ENCODE data around the gene NAALADL2. TPM values are rescaled to one million over a fixed set of nuclear protein-coding genes. Genes with fewer than 3 reads are reported as not detected.

Gene NAALADL2
- total and polyA plus RNA-seq, 2 of the 13 experiments (the other 11 are each of a cell fraction or from before 2014, with no cell fraction given) = 0.08 TPM; not detected in 1

GRCh38 chr3:175111036-175111435, 251.9 kb downstream of the NAALADL2 start:
- Histone ChIP-seq H3K27ac (ENCODE audit: extremely low read length, insufficient read depth, low read length) (no peak overlapping the region), H3K79me2 (ENCODE audit: insufficient read depth, low read length) (no peaks in the 10 kb centered on the region), H2AFZ (ENCODE audit: low read length) (no peak overlapping the region), H3K4me3 (replicated peaks in 1 of 3; ENCODE audit: insufficient read depth in 1 of 3, low read depth in 2 of 3, low read length in 3 of 3) (no peak overlapping the region), H4K20me1 (ENCODE audit: insufficient read depth, low read length) (no peaks in the 10 kb centered on the region), H3K9me3 (ENCODE audit: low read length) (no peaks in the 10 kb centered on the region), H3K4me1 (ENCODE audit: insufficient read depth, low read length) (no peaks in the 10 kb centered on the region), H3K9ac (ENCODE audit: insufficient read depth, low read depth, low read length) (no peak overlapping the region), H3K36me3 (replicated peaks in 1 of 2; ENCODE audit: control insufficient read depth in 1 of 2, insufficient read depth in 2 of 2, low read length in 2 of 2) (no peaks in the 10 kb centered on the region), H3K4me2 (ENCODE audit: low read depth, low read length) (no peak overlapping the region), H3K27me3 (ENCODE audit: control insufficient read depth in 1 of 2, insufficient read depth in 2 of 2, low read length in 2 of 2) (no peaks in the 10 kb centered on the region)
- ATAC-seq (no peak), DNase-seq (ENCODE audit: low spot score) (no peak), FAIRE-seq (no peak)
- no peak for TF ChIP-seq ZNF609 (CRISPR knock-in tag; IDR thresholded peaks at IDR 0.05; ENCODE audit: borderline replicate concordance)
- ChIA-PET POLR2A (no interaction called here), CTCF (ENCODE audit: low intra/inter-chr PET ratio, low total read pairs) (no interaction called here)
- WGBS (ENCODE audit: low lambda C conversion rate) = 33% methylated on average over 2 of the region's 2 CpGs
- in situ Hi-C loops (cut with HindIII; ENCODE audit: extremely low pct_ligation_motif_present, low pct_unique_long_range_greater_than_20kb) (no loop called here), intact Hi-C loops (cut with micrococcal nuclease; ENCODE audit: unreplicated experiment) (no loop called here)
- no TSS peak for BruUV-seq (replicated peaks)

- Histone ChIP-seq H3K36me3 (replicated peaks in 1 of 2; ENCODE audit: control insufficient read depth in 1 of 2, insufficient read depth in 2 of 2, low read length in 2 of 2) (no peaks in the 10 kb centered on the region), H2AFZ (ENCODE audit: low read length) (no peak overlapping the region), H3K4me2 (ENCODE audit: low read depth, low read length) (no peak overlapping the region), H3K4me3 (replicated peaks in 1 of 3; ENCODE audit: insufficient read depth in 1 of 3, low read depth in 2 of 3, low read length in 3 of 3) (no peak overlapping the region), H3K9me3 (ENCODE audit: low read length) (no peaks in the 10 kb centered on the region), H3K4me1 (ENCODE audit: insufficient read depth, low read length) (no peaks in the 10 kb centered on the region), H3K9ac (ENCODE audit: insufficient read depth, low read depth, low read length) (no peak overlapping the region), H3K27me3 (ENCODE audit: control insufficient read depth in 1 of 2, insufficient read depth in 2 of 2, low read length in 2 of 2) (no peaks in the 10 kb centered on the region), H3K79me2 (ENCODE audit: insufficient read depth, low read length) (no peaks in the 10 kb centered on the region), H3K27ac (ENCODE audit: extremely low read length, insufficient read depth, low read length) (no peak overlapping the region), H4K20me1 (ENCODE audit: insufficient read depth, low read length) (no peaks in the 10 kb centered on the region)
- 0% methylated on average over 1 of the region's 1 CpG for whole genome bisulfite sequencing (ENCODE audit: low lambda C conversion rate)
- ATAC-seq (no peak), DNase-seq (ENCODE audit: low spot score) (no peak), FAIRE-seq (no peak)
- in situ Hi-C loops (cut with HindIII; ENCODE audit: extremely low pct_ligation_motif_present, low pct_unique_long_range_greater_than_20kb) (no loop called here), intact Hi-C loops (cut with micrococcal nuclease; ENCODE audit: unreplicated experiment) (no loop called here)
- CTCF ChIA-PET (ENCODE audit: low intra/inter-chr PET ratio, low total read pairs) = no interaction called here
- no TSS peak for BruUV-seq (replicated peaks)
- POLR2A ChIA-PET = no interaction called here
- no peak for TF ChIP-seq ZNF432 (CRISPR knock-in tag; IDR thresholded peaks at IDR 0.05; ENCODE audit: borderline replicate concordance)
- TF ChIP-seq DMAP1 (CRISPR knock-in tag; IDR thresholded peaks at IDR 0.05) = no peak
- no peak for TF ChIP-seq BCL6 (CRISPR knock-in tag; IDR thresholded peaks at IDR 0.05)
- TF ChIP-seq PCBP1 (IDR thresholded peaks at IDR 0.05; ENCODE audit: borderline replicate concordance, low read depth, low read length) = no peak
- TF ChIP-seq AGO1 (IDR thresholded peaks at IDR 0.05; ENCODE audit: low read depth, low read length, poor library complexity, severe bottlenecking) = no peak
- no peak for TF ChIP-seq SYNCRIP (IDR thresholded peaks at IDR 0.05; ENCODE audit: insufficient read depth, low read depth, low read length)
- no peak for TF ChIP-seq MYPOP (CRISPR knock-in tag; IDR thresholded peaks at IDR 0.05)
- TF ChIP-seq, protein P1, sequence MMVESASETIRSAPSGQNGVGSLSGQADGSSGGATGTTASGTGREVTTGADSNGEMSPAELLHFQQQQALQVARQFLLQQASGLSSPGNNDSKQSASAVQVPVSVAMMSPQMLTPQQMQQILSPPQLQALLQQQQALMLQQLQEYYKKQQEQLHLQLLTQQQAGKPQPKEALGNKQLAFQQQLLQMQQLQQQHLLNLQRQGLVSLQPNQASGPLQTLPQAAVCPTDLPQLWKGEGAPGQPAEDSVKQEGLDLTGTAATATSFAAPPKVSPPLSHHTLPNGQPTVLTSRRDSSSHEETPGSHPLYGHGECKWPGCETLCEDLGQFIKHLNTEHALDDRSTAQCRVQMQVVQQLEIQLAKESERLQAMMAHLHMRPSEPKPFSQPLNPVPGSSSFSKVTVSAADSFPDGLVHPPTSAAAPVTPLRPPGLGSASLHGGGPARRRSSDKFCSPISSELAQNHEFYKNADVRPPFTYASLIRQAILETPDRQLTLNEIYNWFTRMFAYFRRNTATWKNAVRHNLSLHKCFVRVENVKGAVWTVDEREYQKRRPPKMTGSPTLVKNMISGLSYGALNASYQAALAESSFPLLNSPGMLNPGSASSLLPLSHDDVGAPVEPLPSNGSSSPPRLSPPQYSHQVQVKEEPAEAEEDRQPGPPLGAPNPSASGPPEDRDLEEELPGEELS (CRISPR knock-in tag; IDR thresholded peaks at IDR 0.05) = no peak
- no peak for TF ChIP-seq ZNF468 (CRISPR knock-in tag; IDR thresholded peaks at IDR 0.05)
Observed at GRCh38 chr3:175118382-175118941, 259.3 kb downstream of the NAALADL2 start.
